Stimulated activated CD4-positive, alpha-beta T cell treated with anti-CD3 and anti-CD28 coated beads, Interleukin-4, amount 100 ng/mL, for 1 hour (primary cell): Measurements from ENCODE around the gene SPATA12.
A peak's percentile ranks its signal among the peaks of the same experiment; 100 is the strongest.

ENCODE experiments used
- DNase-seq: peaks from one replicate; pipeline ENCODE4 v3.0.0-alpha.2; 2020

SPATA12 gene

GRCh38 chr3:57086201-57086600 lies 25.7 kb downstream of the SPATA12 start:
- no peak for DNase-seq

DNA sequence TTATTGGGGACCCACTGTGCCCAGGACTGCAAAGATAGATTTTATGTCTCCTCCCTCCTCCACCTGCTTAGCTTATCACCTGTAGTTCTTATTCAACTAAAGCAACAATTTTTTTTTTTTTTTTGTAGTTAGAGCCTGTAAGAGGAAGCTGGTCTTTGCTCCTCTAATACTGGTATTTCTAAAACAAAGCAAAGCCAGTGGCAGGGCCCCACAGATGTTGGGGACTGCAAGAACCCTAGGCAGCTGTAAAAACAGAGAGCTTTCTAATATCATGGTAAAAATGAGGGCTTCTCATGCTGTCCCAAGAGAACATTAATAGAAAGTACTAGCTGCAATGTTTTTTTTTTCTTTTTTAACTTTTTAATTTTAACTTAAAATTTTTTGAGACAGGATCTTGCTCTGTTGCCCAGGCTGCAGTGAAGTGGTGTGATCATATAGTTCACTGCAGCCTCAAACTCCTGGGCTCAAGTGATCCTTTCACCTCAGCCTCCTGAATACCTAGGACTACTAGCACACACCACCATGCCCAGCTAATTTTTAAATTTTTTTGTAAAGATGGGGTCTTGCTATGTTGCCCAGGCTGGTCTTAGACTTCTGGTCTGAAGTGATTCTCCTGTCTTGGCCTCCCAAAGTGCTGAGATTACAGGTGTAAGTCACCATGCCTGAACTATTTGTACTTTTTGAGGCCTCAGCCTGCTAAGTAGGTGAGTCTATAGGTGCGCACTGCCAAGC lies 27.1 kb downstream of the SPATA12 start:
- DNase-seq, result no peak

GRCh38 chr3:57088503-57088902 lies 28.0 kb downstream of the SPATA12 start:
- no peak for DNase-seq

DNA sequence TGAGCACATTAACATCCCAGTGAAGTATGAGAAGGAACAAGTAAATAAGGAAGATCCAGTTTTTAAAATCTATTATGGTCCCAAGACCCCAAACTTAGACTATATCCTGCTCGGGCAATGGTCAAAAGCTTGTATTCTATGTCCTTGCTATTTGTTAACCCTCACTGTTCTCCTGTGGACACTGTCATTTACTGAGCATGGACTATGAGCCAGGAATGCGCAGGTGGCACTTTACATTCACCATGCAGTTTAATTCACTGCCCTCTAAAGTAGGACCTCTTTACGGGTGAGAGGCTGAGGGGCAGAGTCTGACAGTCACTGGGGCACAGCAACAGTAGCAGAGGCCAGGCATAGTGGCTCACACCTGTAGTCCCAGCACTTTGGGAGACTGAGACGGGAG lies 28.6 kb downstream of the SPATA12 start:
- DNase-seq, result no peak

DNA sequence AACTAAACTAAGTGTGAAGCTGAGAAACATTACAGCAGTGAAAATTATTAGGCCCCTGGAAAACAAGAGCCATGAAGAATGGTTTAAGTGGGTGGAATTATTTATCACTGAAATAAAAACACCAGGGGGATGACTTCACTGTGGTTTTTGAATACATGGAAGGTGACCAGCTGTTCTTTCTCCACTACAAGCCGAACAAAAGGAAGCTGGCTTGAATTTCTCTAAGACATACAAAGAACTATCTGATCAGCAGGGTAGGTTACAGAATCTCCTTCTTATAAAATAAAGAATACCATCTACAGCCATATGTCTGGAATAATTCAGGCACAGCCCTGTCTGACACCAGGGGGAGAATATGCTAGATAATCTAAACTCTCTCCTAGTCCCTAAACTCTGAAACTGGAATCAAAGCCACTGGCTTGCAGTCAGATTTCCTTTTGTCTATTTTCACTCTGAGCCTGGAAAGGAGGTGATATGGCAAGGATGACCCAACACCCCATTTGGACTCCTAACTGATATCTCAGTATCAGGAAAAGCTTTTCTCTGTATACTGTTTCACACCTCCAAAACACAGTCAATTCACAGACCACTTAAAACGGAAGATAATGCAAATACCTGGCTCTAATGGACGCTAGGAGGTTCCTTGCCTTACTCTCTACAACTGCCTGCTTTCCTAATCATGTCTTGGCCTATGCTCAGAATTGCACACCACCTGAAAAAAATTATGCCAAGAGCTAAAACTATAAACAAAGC lies 31.2 kb downstream of the SPATA12 start:
- DNase-seq, result no peak

DNA sequence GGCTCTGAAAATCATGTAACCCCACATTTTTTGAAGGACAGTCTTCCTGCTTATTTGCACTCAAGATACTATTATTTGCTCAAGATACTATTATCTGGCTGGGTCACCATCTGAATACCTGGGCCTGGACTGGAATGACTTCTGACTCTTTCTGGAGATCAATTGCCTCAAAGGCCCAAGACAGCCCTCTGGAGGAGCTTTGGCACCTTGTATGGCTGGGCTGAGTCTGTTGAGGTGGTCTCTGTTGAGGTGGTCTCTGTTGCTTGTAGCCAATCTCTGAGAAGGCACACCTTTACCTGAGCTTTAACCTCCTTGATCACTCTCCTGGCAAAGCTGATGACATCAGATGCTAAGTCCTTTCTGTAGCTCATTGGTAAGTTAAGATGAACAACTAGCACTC lies 33.0 kb downstream of the SPATA12 start:
- DNase-seq, result no peak

DNA sequence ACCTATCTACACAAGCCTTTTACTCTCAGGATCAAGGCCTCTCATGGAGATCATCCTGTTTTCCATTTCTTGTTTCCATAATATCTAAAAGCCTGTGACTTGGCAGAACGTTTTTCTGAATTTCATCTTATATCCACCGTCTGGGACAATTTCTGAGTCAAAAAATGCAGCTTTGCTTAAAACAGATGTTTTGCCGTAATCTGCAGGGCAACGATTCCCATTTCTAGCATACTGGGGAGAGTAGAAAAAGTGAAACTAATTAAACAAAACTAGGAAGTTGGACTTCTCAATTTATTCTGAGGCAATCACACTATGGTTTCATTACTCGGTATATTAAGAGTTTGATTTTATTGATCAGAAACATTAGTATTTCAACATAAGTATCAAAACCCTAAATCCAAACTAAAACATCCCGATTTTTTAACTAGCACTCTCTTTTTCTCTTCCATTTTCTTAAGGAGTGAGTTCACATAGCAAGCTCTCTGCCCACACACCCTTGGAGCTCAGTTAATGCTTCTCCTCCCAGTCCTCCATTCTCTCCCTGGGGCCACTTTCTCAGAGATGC lies 33.6 kb downstream of the SPATA12 start:
- DNase-seq, result no peak

- DNase-seq, result no peak
These were observed 34.1 kb downstream of the SPATA12 start for GRCh38 chr3:57094575-57094974.

DNA sequence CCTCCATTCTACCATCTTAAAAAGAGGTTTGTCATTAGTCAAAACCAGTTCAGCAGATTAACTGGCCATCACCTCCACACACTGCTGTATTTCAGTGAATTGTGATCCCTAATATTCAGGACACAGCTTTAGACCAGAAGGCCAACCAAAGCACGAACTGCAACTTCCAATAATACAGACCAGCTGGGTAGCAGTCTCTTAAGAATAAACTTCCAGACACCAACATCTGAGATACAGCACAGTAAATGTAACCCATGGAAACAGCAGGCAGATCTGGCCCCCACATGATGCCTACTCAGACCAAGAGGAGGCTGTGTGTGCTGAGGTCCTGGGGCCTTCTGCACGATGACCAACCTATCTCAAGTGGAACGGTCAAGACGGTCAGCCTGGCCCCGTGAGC lies 34.9 kb downstream of the SPATA12 start:
- DNase-seq, result no peak

GRCh38 chr3:57097536-57097935 lies 37.1 kb downstream of the SPATA12 start:
- DNase-seq, result no peak

GRCh38 chr3:57098418-57099310 lies 38.2 kb downstream of the SPATA12 start:
- DNase-seq, result no peak

DNA sequence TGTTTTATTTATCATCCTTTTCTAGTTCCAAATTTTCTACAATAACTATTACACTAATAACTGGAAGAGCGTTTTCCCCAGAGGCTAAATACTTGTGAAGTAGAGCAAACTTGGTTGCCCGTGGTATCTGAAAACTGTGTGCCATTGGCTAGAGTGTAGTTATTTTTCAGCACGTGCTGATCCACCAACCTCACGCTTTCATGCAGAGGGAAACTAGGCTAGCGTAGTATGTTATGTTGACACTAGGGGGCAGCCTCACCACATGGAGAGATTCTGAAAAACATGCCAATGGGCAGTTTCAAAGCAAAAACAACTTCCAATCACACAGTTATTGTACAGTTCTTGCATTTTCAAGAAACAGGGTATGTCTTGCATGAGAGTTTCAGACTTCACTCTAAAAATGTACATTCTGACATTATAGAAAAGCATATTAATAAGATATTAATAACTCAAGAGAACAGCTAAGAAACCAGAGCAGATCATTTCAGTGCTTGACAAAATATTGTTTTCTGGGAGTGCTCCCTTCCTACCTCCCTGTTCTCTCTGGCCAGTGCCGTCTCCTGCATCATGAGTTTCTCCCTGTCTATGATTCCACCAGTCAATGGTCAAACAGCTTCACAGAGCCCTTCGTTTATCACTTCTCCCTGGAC lies 39.7 kb downstream of the SPATA12 start:
- peak; percentile 47 for DNase-seq

DNA sequence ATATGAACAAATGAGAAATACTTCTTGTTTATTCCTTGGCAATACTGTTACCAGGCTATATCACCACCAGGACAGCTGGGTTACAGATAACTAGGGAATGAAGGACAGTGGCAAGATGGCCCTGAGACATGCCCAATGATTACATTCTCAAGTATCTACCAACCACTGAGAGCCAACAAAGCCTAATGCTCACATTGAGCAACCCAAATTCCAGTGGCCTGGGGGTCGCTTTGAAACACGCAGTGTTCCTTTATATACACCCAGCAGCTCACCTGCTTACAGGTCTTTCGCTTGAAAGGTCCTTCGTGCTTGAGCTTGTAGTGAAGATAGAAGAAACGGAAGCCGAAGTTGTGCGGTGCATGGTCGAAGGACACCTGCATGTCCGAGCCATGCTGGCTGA lies 45.1 kb downstream of the SPATA12 start:
- no peak for DNase-seq

DNA sequence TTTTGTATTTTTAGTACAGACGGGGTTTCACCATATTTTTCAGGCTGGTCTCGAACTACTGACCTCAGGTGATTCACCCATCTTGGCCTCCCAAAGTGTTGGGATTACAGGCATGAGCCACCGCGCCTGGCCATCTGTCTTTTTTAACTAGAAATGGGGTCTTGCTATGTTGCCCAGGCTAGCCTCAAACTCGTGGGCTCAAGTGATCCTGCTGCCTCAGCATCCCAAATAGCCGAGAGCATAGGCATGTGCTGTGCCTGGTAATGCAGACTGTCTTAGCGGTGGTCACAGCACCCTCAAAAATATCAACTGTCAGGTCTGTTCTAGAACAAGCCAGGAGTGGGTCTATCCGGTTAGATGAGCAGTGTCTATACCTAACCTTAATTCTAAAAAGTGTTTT lies 48.2 kb downstream of the SPATA12 start:
- no peak for DNase-seq

GRCh38 chr3:57109437-57110199 lies 49.2 kb downstream of the SPATA12 start:
- DNase-seq, result no peak

DNA sequence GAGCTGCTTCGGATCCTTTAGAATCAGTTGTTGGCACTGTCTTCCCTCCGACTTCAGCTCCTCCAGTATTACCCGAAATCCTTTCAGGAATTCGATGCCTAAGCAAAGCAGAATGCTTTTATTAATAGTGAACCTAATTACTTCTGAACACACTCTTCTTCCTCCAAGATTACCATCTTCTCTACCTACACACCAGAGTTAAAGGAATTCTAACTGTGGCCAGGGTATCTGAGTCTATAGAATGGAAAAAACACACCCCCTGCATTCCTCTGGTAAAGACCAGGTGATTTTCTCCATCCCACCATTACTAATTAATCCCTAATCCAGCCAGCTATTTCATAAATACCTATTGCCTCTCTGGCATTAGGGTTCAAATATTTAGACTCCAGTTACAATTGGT lies 49.8 kb downstream of the SPATA12 start:
- no peak for DNase-seq

DNA sequence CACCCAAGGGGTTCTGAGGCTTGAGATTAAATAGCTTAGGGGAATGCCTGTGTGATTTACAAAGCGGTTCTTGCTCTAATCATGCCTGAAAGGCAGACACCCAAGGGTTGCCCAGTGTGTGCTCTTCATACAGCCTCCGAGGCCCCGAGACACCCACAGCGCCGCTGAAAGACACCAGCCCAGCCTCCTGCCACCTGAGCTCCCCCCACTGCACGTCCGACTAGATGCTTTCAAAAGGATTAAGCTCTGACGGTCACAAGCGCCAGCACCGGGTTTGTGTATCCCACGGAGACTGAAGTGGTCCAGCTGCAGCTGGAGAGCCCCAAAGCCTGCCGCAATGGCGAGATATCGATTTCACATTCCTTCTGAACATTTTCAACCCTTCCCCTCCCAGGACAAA lies 50.3 kb downstream of the SPATA12 start:
- DNase-seq, result no peak

GRCh38 chr3:57112206-57112605 lies 51.7 kb downstream of the SPATA12 start:
- DNase-seq, result no peak

DNA sequence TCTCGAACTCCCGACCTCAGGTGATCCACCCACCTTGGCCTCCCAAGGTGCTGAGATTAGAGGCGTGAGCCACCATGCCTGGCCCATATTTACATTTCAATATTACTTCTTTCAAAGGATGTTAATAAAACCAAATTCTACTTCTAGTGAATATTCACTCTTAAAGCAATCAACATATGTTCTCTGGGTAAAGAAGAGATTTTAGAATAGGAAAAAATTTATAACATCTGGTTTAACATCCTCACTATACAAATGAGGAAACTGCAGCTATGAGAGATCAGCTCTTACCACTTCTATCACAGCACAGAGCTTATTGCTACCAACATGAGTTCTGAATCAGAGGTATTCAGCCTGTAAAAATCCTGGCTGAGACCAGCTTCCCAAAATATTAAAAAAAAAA lies 56.0 kb downstream of the SPATA12 start:
- no peak for DNase-seq

DNA sequence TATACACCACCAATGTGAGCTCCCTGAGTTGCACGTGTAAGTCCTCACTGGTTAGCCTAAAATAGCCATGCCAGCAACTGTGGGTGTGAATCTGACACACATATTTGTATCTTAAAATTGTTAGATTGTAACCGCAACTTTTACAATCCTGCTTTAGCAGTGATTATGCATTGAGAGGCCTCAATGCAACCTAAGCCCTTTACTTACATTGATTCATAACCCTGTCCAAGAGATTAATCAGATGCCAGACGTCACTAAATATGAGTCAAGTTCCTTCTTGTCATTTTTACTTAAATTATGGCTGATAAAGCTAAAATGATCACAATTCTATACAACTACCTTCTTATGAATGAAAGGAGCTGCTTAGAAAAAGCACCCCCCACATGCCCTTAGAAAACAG lies 57.8 kb downstream of the SPATA12 start:
- no peak for DNase-seq

DNA sequence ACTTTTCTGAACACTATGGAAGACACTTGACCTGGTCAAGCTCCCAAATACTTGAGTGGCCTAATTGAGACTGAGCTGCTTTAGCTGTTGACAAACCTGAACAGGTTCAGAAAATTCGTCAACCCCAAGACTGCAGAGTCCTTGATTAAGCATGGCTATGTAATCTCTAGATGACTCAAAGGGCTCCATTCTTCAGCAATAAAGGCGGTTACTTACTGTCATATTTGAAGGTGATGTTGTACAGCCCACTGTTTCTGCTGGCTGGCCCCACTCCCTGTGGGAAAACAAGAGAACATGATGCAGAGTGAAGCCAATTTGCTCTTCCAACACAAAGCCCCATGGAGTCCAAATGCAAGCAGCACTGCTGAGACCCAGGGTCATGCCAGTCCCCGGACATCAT lies 59.6 kb downstream of the SPATA12 start:
- DNase-seq, result no peak
